H1 (cell line): Measurements from ENCODE around the gene LCAT. TPM values are rescaled to one million over a fixed set of nuclear protein-coding genes. Genes with fewer than 3 reads are reported as not detected.

Experiments used
- CTCF ChIA-PET: fragments of 300-600 bp; sonication (Branson Sonifier 250); formaldehyde crosslinking; loops from one replicate; lab custom pipeline; 2021; ENCODE audit not compliant: partially characterized antibody; lab: Charles Lee
- POLR2A ChIA-PET: fragments of 300-600 bp; sonication (Branson Sonifier 250); formaldehyde crosslinking; loops from one replicate; lab custom pipeline; 2021; ENCODE audit warnings: inconsistent platforms; ENCODE audit not compliant: partially characterized antibody; lab: Charles Lee
- DNase-seq, 2 experiments: peaks; one replicate each; pipeline versions ENCODE4 v3.0.0 to v3.0.0-alpha.2; 2010 to 2022; ENCODE audit warnings: low spot score in 2 of 2, low read depth in 1 of 2, mixed read lengths in 1 of 2
- FAIRE-seq: peaks from 2 replicates; lab custom pipeline; 2011; peaks lifted over from hg19 to GRCh38; lab: Jason Lieb, UNC
- H2AFZ ChIP-seq: 2 replicates; pipeline ENCODE4 v1.8.1; 2012; ENCODE audit warnings: low read length, inconsistent platforms
- H2AK5ac ChIP-seq: 2 replicates; pipeline ENCODE4 v1.6.1; 2013; ENCODE audit warnings: low read depth, low read length
- H2BK120ac ChIP-seq: replicated peaks from 2 replicates; pipeline ENCODE3; 2013; ENCODE audit warnings: low read depth, low read length, inconsistent platforms
- H2BK12ac ChIP-seq: 2 replicates; pipeline ENCODE4 v1.6.1; 2013; ENCODE audit warnings: low read depth, low read length
- H2BK15ac ChIP-seq: 2 replicates; pipeline ENCODE4 v1.6.1; 2013; ENCODE audit warnings: low read length
- H2BK20ac ChIP-seq: 2 replicates; pipeline ENCODE4 v1.6.1; 2013; ENCODE audit warnings: low read length
- H2BK5ac ChIP-seq: 2 replicates; pipeline ENCODE4 v1.6.1; 2013; ENCODE audit warnings: low read depth, low read length
- H3K14ac ChIP-seq: 2 replicates; pipeline ENCODE4 v1.6.1; 2013; ENCODE audit warnings: inconsistent platforms; ENCODE audit not compliant: insufficient read length
- H3K18ac ChIP-seq: 2 replicates; pipeline ENCODE4 v1.6.1; 2013; ENCODE audit warnings: low read length; ENCODE audit errors: extremely low read depth
- H3K23ac ChIP-seq: 2 replicates; pipeline ENCODE4 v1.6.1; 2013; ENCODE audit warnings: inconsistent platforms; ENCODE audit not compliant: insufficient read length
- H3K23me2 ChIP-seq: 2 replicates; pipeline ENCODE4 v1.6.1; 2013; ENCODE audit warnings: low read depth, low read length
- H3K27ac ChIP-seq: 2 replicates; pipeline ENCODE4 v1.6.1; 2011; ENCODE audit warnings: low read depth, low read length, inconsistent platforms
- H3K27me3 ChIP-seq, 4 experiments: replicated peaks in 1 of 4; 1 replicate in 1 of 4; 2 replicates in 3 of 4; pipeline versions ENCODE4 v1.6.1 to v1.8.1; 2011 to 2013; ENCODE audit warnings: low read length in 3 of 4, mild to moderate bottlenecking in 3 of 4, inconsistent platforms in 2 of 4, mixed read lengths in 2 of 4, moderate library complexity in 1 of 4; ENCODE audit not compliant: control insufficient read depth in 3 of 4, insufficient read depth in 3 of 4; ENCODE audit errors: extremely low read depth in 1 of 4
- H3K36me3 ChIP-seq, 4 experiments: 2 replicates each; pipeline versions ENCODE4 v1.6.1 to v1.8.1; 2011 to 2013; ENCODE audit warnings: mild to moderate bottlenecking in 4 of 4, low read length in 3 of 4, moderate library complexity in 2 of 4, control low read depth in 1 of 4, inconsistent platforms in 1 of 4; ENCODE audit not compliant: insufficient read depth in 4 of 4, control insufficient read depth in 2 of 4
- H3K4ac ChIP-seq: replicated peaks from 2 replicates; pipeline ENCODE3; 2013; ENCODE audit warnings: low read length, low read depth, mixed read lengths, inconsistent platforms; ENCODE audit not compliant: insufficient read length
- H3K4me1 ChIP-seq, 4 experiments: replicated peaks in 1 of 4; 1 replicate in 1 of 4; 2 replicates in 3 of 4; pipeline versions ENCODE4 v1.6.1 to v1.8.1; 2011 to 2013; ENCODE audit warnings: low read length in 3 of 4, inconsistent platforms in 2 of 4, mixed read lengths in 1 of 4; ENCODE audit not compliant: insufficient read depth in 4 of 4, control insufficient read depth in 3 of 4
- H3K4me2 ChIP-seq, 2 experiments: 2 replicates each; pipeline versions ENCODE4 v1.6.1 to v1.8.1; 2011 to 2013; ENCODE audit warnings: low read depth in 2 of 2, low read length in 2 of 2, control low read depth in 1 of 2, inconsistent platforms in 1 of 2, mild to moderate bottlenecking in 1 of 2; ENCODE audit not compliant: insufficient read depth in 1 of 2
- H3K4me3 ChIP-seq, 4 experiments: fragments of 200-600, 300-600 bp in 1 of 4; sonication (generic), shearing (Covaris generic), sonication (Bioruptor Twin) in 1 of 4; 2 replicates each; pipeline versions ENCODE4 v1.5.1 to v1.8.1; 2011 to 2016; ENCODE audit warnings: low read length in 4 of 4, low read depth in 3 of 4, control low read depth in 2 of 4, inconsistent platforms in 2 of 4, mild to moderate bottlenecking in 2 of 4, mixed read lengths in 1 of 4, moderate library complexity in 1 of 4; ENCODE audit not compliant: insufficient read depth in 2 of 4; ENCODE audit errors: extremely low read depth in 1 of 4
- H3K56ac ChIP-seq: replicated peaks from 2 replicates; pipeline ENCODE3; 2013; ENCODE audit warnings: low read depth, mild to moderate bottlenecking, mixed read lengths, low read length, inconsistent platforms; ENCODE audit not compliant: insufficient read length
- H3K79me1 ChIP-seq: 2 replicates; pipeline ENCODE4 v1.6.1; 2013; ENCODE audit warnings: low read depth, low read length, control low read depth
- H3K79me2 ChIP-seq, 2 experiments: 2 replicates each; pipeline versions ENCODE4 v1.6.1 to v1.8.1; 2012 to 2013; ENCODE audit warnings: low read length in 2 of 2, mild to moderate bottlenecking in 2 of 2, inconsistent platforms in 1 of 2; ENCODE audit not compliant: insufficient read depth in 2 of 2, control insufficient read depth in 1 of 2
- H3K9ac ChIP-seq, 4 experiments: replicated peaks in 1 of 4; 1 replicate in 1 of 4; 2 replicates in 3 of 4; pipeline versions ENCODE4 v1.6.1 to v1.8.1; 2011 to 2013; ENCODE audit warnings: low read depth in 3 of 4, low read length in 3 of 4, control low read depth in 2 of 4, mild to moderate bottlenecking in 2 of 4, moderate library complexity in 2 of 4, inconsistent platforms in 1 of 4; ENCODE audit errors: extremely low read depth in 1 of 4
- H3K9me3 ChIP-seq, 2 experiments: 2 replicates each; pipeline versions ENCODE4 v1.6.1 to v1.8.1; 2012 to 2013; ENCODE audit warnings: mild to moderate bottlenecking in 2 of 2, moderate library complexity in 2 of 2, control low read depth in 1 of 2, inconsistent platforms in 1 of 2, low read depth in 1 of 2, low read length in 1 of 2, mixed read lengths in 1 of 2; ENCODE audit not compliant: insufficient read depth in 2 of 2
- H4K20me1 ChIP-seq, 2 experiments: replicated peaks in 1 of 2; 2 replicates each; pipeline versions ENCODE3 to v1.8.1; 2011 to 2013; ENCODE audit warnings: inconsistent platforms in 2 of 2, low read length in 2 of 2, mild to moderate bottlenecking in 1 of 2; ENCODE audit not compliant: insufficient read depth in 2 of 2, control insufficient read depth in 1 of 2
- H4K5ac ChIP-seq: 2 replicates; pipeline ENCODE4 v1.6.1; 2013; ENCODE audit warnings: low read length, low read depth, mixed read lengths, inconsistent platforms; ENCODE audit not compliant: insufficient read length
- H4K8ac ChIP-seq: 2 replicates; pipeline ENCODE4 v1.8.0; 2013; ENCODE audit warnings: mild to moderate bottlenecking, moderate library complexity, low read length, inconsistent platforms; ENCODE audit not compliant: insufficient read depth; ENCODE audit errors: extremely low read depth
- H4K91ac ChIP-seq: replicated peaks from 2 replicates; pipeline ENCODE3; 2013; ENCODE audit warnings: low read length, mixed read lengths, inconsistent platforms; ENCODE audit not compliant: insufficient read length
- CTCF ChIP-seq, 3 experiments: IDR thresholded peaks; 1 replicate in 2 of 3; 2 replicates in 1 of 3; pipeline versions ENCODE4 v1.5.1 to v1.6.1; 2011; ENCODE audit warnings: low read length in 3 of 3, mild to moderate bottlenecking in 3 of 3, inconsistent platforms in 2 of 3, low read depth in 1 of 3, moderate library complexity in 1 of 3; ENCODE audit not compliant: insufficient read depth in 1 of 3; ENCODE audit errors: control extremely low read depth in 1 of 3
- RAD21 ChIP-seq, 2 experiments: IDR thresholded peaks in 1 of 2; conservative IDR thresholded peaks in 1 of 2; 2 replicates each; pipeline ENCODE4 v1.6.1; 2011; ENCODE audit warnings: low read depth in 2 of 2, low read length in 2 of 2, improper control_type of control experiment in 1 of 2, inconsistent platforms in 1 of 2, mild to moderate bottlenecking in 1 of 2, moderate library complexity in 1 of 2
- RNF2 ChIP-seq: fragments of 200-900, 300-1000 bp; sonication (generic); IDR thresholded peaks from 2 replicates; pipeline ENCODE4 v1.7.1; 2016; ENCODE audit warnings: borderline replicate concordance, low read depth, mild to moderate bottlenecking, antibody characterized with exemption, low read length; ENCODE audit not compliant: poor library complexity, severe bottlenecking; ENCODE audit errors: missing control alignments
- TEAD4 ChIP-seq: IDR thresholded peaks from 2 replicates; pipeline ENCODE4 v1.6.1; 2012; ENCODE audit warnings: low read depth, low read length, inconsistent platforms, mixed read lengths
- WGBS, 2 experiments: shearing (Covaris generic) in 1 of 2; methylation state at CpG; one replicate each; pipeline versions ENCODE4 v1.1.6 to v1.1.7; 2013 to 2015; ENCODE audit warnings: low lambda C conversion rate in 2 of 2, mixed read lengths in 2 of 2, inconsistent platforms in 1 of 2, low coverage in 1 of 2, missing lambda C conversion rate in 1 of 2; ENCODE audit not compliant: insufficient replicate concordance in 2 of 2, insufficient coverage in 1 of 2, insufficient read length in 1 of 2; ENCODE audit errors: extremely low coverage in 1 of 2, missing lambda C conversion rate in 1 of 2; 5-methylcytosine and 5-hydroxymethylcytosine counted together
- polyA plus RNA-seq, 7 experiments: library from polyadenylated mRNA; depleted of rRNA in 3 of 7; stranded (reverse) in 5 of 7; unstranded in 2 of 7; fragments of >200 nt in 5 of 7; fragments of 200-250 nt in 2 of 7; gene quantifications; 1 replicate in 5 of 7; 2 replicates in 1 of 7; 4 replicates in 1 of 7; pipeline versions ENCODE4 v1.2.1 to v1.2.3, GENCODE V29; 2011 to 2013; ENCODE audit warnings: missing spikeins in 2 of 7, mixed read lengths in 2 of 7
- total RNA-seq: library from RNA; stranded (reverse); fragmentation: NEBNext Ultra II Directional; extraction: Animal tissue kit (Norgen Biotek cat#: 25700); gene quantifications from 2 replicates; pipeline ENCODE4 v1.2.1, GENCODE V29; 2021

LCAT gene
- total and polyA plus RNA-seq, 2 of the 8 experiments (the other 6 are each of a cell fraction or from before 2014, with no cell fraction given) = 9.4 to 19.6 TPM

GRCh38 chr16:67931712-67932461 is 12.0 kb downstream of the LCAT start, which contains the start of gene CTRL:
CTRL (minus strand) TSS chr16:67931862; CDS start chr16:67931852, 10 bp downstream.
- no peaks in the 10 kb centered on the region; a peak in 2 of 8 replicates for H3K36me3 ChIP-seq
- no peak within 1 kb of the TSS for H3K27ac ChIP-seq

More at GRCh38 chr16:67931712-67932461, 12.0 kb downstream of the LCAT start, which contains the start of gene CTRL:
- Histone ChIP-seq H2BK15ac (no peak within 1 kb of the TSS), H3K9ac (no peak within 1 kb of the TSS), H3K79me1 (peaks cover 4% of the 10 kb centered on the region; the same call in 1 of the 2 replicates), H3K79me2 (no peaks in the 10 kb centered on the region), H3K56ac (no peak within 1 kb of the TSS), H3K4me1 (peaks cover 0 to 11% (median 7%) of the 10 kb centered on the region in 4 experiments; a peak in 5 of 7 replicates), H2BK5ac (0 out of 2 replicates have a peak within 1 kb of the TSS, but pooled peaks have one; percentile 2), H3K23ac (no peak within 1 kb of the TSS), H2BK20ac (no peak within 1 kb of the TSS), H3K9me3 (no peaks in the 10 kb centered on the region), H3K23me2 (peaks cover 15% of the 10 kb centered on the region), H4K5ac (no peak within 1 kb of the TSS), H2BK120ac (no peak within 1 kb of the TSS), H2AK5ac (no peak within 1 kb of the TSS), H3K14ac (no peak within 1 kb of the TSS), H2BK12ac (no peak within 1 kb of the TSS), H3K18ac (no peak within 1 kb of the TSS), H4K20me1 (peaks cover 3 to 22% of the 10 kb centered on the region in 2 experiments), H4K8ac (no peak within 1 kb of the TSS), H3K4me3 (no peak within 1 kb of the TSS), H3K4me2 (no peak within 1 kb of the TSS), H3K27me3 (no peaks in the 10 kb centered on the region), H3K4ac (no peak within 1 kb of the TSS), H4K91ac (no peak within 1 kb of the TSS), H2AFZ (no peak within 1 kb of the TSS)
- CTCF ChIA-PET = interaction anchor here (0.8 to 27.1 kb wide), 17 partner anchors 10 to 306 kb away, joined by 3 to 623 read pairs (median 3); partner anchors contain the start of genes EDC4, LCAT, NRN1L and PSKH1
- no peak for DNase-seq
- 94% methylated on average over 15 of the region's 15 CpGs; no CpG with 5 or more reads in 1 of the 2 experiments for WGBS, 2 experiments
- POLR2A ChIA-PET = interaction anchor here (1.1 to 7.5 kb wide), 6 partner anchors 9 to 48 kb away, joined by 4 to 43 read pairs (median 4); partner anchors contain the start of genes LCAT, NRN1L and PSKH1
- no peak for TF ChIP-seq RNF2
- TF ChIP-seq CTCF (IDR thresholded peaks at IDR 0.05; ENCODE audit: control extremely low read depth in 1 of 3, insufficient read depth in 1 of 3, low read depth in 1 of 3, low read length in 3 of 3) = peak in 2 of 3 experiments; percentile 8 to 43; a peak in 1 of 4 replicates
- no peak for TF ChIP-seq RAD21 (IDR thresholded peaks at IDR 0.05 in 1 of 2, conservative IDR thresholded peaks at IDR 0.05 in 1 of 2; ENCODE audit: low read depth in 2 of 2, low read length in 2 of 2)
- peak; percentile 76 for TF ChIP-seq TEAD4
- no peak for FAIRE-seq
